Common myeloid progenitor, CD34-positive (primary cell): ENCODE measurements around the gene QSER1.
"Not testable (repeated sequence)": the region's sequence is repeated elsewhere in the genome, so short reads cannot be mapped to it uniquely, and the experiment has no call there.

Source experiments
- CTCF ChIA-PET: fragments of 350-600 bp; sonication (Branson Sonifier 250); formaldehyde crosslinking; loops from one replicate; lab custom pipeline; 2021; ENCODE audit warnings: antibody characterized with exemption; lab: Charles Lee
- POLR2A ChIA-PET: fragments of 350-600 bp; sonication (Branson Sonifier 250); formaldehyde crosslinking; loops from one replicate; lab custom pipeline; 2021; ENCODE audit warnings: antibody characterized with exemption; lab: Charles Lee
- DNase-seq, 3 donors: peaks; one replicate each; pipeline versions ENCODE4 v3.0.0 to v3.0.0-alpha.2; 2013
- H3K27ac ChIP-seq, 2 experiments: 1 replicate in 1 of 2; 2 replicates in 1 of 2; pipeline ENCODE4 v1.7.0; 2013; ENCODE audit warnings: inconsistent platforms in 2 of 2, low read length in 2 of 2, mild to moderate bottlenecking in 2 of 2, low read depth in 1 of 2, moderate library complexity in 1 of 2; ENCODE audit not compliant: severe bottlenecking in 2 of 2, insufficient read depth in 1 of 2, poor library complexity in 1 of 2
- H3K27me3 ChIP-seq, 5 experiments: replicated peaks in 2 of 5; 1 replicate in 3 of 5; 2 replicates in 2 of 5; pipeline versions ENCODE4 v1.6.1 to v1.7.0; 2013; ENCODE audit warnings: low read length in 4 of 5, mild to moderate bottlenecking in 2 of 5, moderate library complexity in 2 of 5, inconsistent platforms in 1 of 5; ENCODE audit not compliant: insufficient read depth in 5 of 5, control insufficient read depth in 4 of 5
- H3K36me3 ChIP-seq, 4 experiments: 1 replicate in 2 of 4; 2 replicates in 2 of 4; pipeline versions ENCODE4 v1.6.1 to v1.7.0; 2013; ENCODE audit warnings: low read length in 3 of 4, control low read depth in 1 of 4, mild to moderate bottlenecking in 1 of 4; ENCODE audit not compliant: control insufficient read depth in 4 of 4, insufficient read depth in 4 of 4
- H3K4me1 ChIP-seq, 4 experiments: 1 replicate in 3 of 4; 2 replicates in 1 of 4; pipeline versions ENCODE4 v1.6.1 to v1.7.1; 2013; ENCODE audit warnings: low read length in 3 of 4, mild to moderate bottlenecking in 3 of 4, control low read depth in 1 of 4, inconsistent platforms in 1 of 4, moderate library complexity in 1 of 4; ENCODE audit not compliant: control insufficient read depth in 4 of 4, insufficient read depth in 4 of 4; ENCODE audit errors: control extremely low read depth in 1 of 4
- H3K4me3 ChIP-seq, 7 experiments: 1 replicate in 4 of 7; 2 replicates in 3 of 7; pipeline versions ENCODE4 v1.5.1 to v1.7.0; 2013; ENCODE audit warnings: mild to moderate bottlenecking in 7 of 7, low read length in 6 of 7, moderate library complexity in 6 of 7, inconsistent platforms in 2 of 7, low read depth in 2 of 7, control low read depth in 1 of 7; ENCODE audit not compliant: insufficient read depth in 4 of 7, control insufficient read depth in 1 of 7; ENCODE audit errors: extremely low read depth in 1 of 7
- H3K9me3 ChIP-seq, 5 experiments: 1 replicate in 4 of 5; 2 replicates in 1 of 5; pipeline versions ENCODE4 v1.6.1 to v1.7.1; 2013; ENCODE audit warnings: low read length in 4 of 5, mild to moderate bottlenecking in 2 of 5, inconsistent platforms in 1 of 5, low read depth in 1 of 5, moderate library complexity in 1 of 5; ENCODE audit not compliant: control insufficient read depth in 4 of 5, insufficient read depth in 2 of 5; ENCODE audit errors: control extremely low read depth in 1 of 5
- WGBS: methylation state at CpG from one replicate; pipeline ENCODE4 v1.1.5; 2013; ENCODE audit not compliant: insufficient coverage; 5-methylcytosine and 5-hydroxymethylcytosine counted together

QSER1 gene

DNA sequence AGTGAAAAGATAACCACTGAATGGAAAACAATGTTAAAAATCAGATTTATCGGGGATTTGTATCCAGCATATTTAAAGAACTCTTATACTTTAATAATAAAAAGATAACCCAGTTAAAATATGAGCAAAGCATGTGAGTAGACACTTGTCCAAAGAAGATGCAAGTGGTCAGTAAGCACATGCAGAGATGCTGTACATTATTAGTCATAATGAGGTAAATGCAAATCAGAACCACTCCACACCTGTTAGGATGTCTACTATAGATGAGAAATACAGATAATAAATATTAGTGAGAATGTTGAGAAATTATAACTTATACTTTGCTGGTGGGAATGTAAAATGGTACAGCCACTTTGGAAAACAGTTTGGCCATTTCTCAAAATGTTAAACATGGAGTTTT, 28.0 kb downstream of the QSER1 start:
- no peak overlapping the region for H3K27ac ChIP-seq
- H3K4me1 ChIP-seq, result no peaks in the 10 kb centered on the region
- H3K4me3 ChIP-seq, result no peak overlapping the region
- H3K9me3 ChIP-seq, result no peaks in the 10 kb centered on the region
- ChIA-PET CTCF (no interaction called here), POLR2A (no interaction called here)
- WGBS, result no CpG with 5 or more reads among the region's 1 CpG
- peaks cover 0 to 3% (median 0%) of the 10 kb centered on the region in 4 experiments for H3K36me3 ChIP-seq
- H3K27me3 ChIP-seq, result no peaks in the 10 kb centered on the region
- no peak for DNase-seq

DNA sequence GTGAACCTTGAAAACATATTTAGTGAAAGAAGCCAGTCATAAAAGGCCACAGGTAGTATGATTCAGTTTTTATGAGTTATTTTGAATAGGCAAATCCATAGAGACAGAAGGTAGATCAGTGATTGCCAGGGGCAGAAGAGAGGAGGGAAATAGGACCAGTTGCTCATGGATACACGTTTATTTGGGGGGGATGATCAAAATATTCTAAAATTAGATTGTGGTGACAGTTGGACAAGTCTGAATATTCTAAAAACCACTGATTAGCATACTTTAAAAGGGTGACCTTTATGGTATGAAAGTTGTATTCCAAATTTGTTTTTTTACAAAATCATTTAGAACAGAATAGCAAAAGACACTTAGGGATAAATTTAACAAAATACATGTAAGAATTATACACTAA, 28.6 kb downstream of the QSER1 start:
- H3K9me3 ChIP-seq, result no peaks in the 10 kb centered on the region
- POLR2A ChIA-PET, result no interaction called here
- DNase-seq, result no peak
- WGBS, result 100% methylated on average over 1 of the region's 1 CpG
- H3K36me3 ChIP-seq, result peaks cover 0 to 2% (median 0%) of the 10 kb centered on the region in 4 experiments
- H3K4me3 ChIP-seq, result no peak overlapping the region
- H3K27ac ChIP-seq, result no peak overlapping the region
- CTCF ChIA-PET, result no interaction called here
- H3K4me1 ChIP-seq, result no peaks in the 10 kb centered on the region
- H3K27me3 ChIP-seq, result no peaks in the 10 kb centered on the region

DNA sequence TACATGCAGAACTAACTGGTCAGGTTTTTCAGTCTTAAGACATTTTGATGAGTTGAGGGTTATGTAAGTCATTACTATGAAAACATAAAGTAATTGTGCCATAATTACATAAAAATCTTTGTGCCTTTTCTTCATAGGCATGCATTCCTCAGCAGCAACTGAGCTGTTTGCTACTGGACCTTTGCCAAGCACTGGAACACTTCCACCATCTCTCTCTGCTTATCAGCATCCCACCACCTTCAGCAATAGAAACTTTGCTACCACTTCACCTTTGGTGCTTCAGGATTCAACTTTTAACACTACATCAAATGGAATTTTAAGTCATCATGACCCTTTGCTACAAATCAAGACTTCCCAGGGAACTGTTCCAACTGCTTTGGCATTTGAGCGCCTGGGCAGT, 39.0 kb downstream of the QSER1 start:
- DNase-seq, result no peak
- Histone ChIP-seq H3K9me3 (no peaks in the 10 kb centered on the region), H3K36me3 (peaks cover 23 to 48% (median 34%) of the 10 kb centered on the region in 4 experiments), H3K4me1 (no peaks in the 10 kb centered on the region), H3K27me3 (no peaks in the 10 kb centered on the region), H3K27ac (no peak overlapping the region), H3K4me3 (no peak overlapping the region)
- 100% methylated on average over 1 of the region's 1 CpG for WGBS
- ChIA-PET POLR2A (no interaction called here), CTCF (interaction anchor here (1.1 to 1.2 kb wide), 2 partner anchors 30 to 48 kb away, joined by 3 read pairs; no protein-coding TSS in a partner anchor)

DNA sequence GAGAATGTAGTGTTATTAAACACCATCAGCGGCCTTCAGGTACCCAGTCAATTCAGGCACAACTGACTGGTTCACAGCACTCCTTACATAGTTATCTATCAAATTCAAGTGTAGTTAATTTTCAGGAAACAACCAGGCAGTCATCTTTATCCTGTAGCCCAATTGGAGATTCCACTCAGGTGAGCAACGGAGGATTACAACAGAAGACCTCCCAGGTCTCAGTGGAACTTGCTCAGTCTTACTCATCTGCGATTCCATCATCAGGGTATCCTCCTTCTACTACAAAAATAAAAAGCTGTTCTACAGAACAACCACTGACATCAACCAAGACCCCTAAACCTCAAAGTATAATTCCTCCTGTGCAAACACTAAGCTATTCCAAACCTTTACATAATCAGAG, 39.6 kb downstream of the QSER1 start:
- H3K27ac ChIP-seq, result no peak overlapping the region
- H3K27me3 ChIP-seq, result no peaks in the 10 kb centered on the region
- no peak overlapping the region for H3K4me3 ChIP-seq
- H3K9me3 ChIP-seq, result no peaks in the 10 kb centered on the region
- DNase-seq, result no peak
- CTCF ChIA-PET, result interaction anchor here (1.1 kb wide), 1 partner anchor 29 kb away, joined by 3 read pairs; no protein-coding TSS in a partner anchor
- POLR2A ChIA-PET, result no interaction called here
- H3K36me3 ChIP-seq, result peaks cover 23 to 50% (median 35%) of the 10 kb centered on the region in 4 experiments
- WGBS, result 95% methylated on average over 3 of the region's 3 CpGs
- no peaks in the 10 kb centered on the region for H3K4me1 ChIP-seq

DNA sequence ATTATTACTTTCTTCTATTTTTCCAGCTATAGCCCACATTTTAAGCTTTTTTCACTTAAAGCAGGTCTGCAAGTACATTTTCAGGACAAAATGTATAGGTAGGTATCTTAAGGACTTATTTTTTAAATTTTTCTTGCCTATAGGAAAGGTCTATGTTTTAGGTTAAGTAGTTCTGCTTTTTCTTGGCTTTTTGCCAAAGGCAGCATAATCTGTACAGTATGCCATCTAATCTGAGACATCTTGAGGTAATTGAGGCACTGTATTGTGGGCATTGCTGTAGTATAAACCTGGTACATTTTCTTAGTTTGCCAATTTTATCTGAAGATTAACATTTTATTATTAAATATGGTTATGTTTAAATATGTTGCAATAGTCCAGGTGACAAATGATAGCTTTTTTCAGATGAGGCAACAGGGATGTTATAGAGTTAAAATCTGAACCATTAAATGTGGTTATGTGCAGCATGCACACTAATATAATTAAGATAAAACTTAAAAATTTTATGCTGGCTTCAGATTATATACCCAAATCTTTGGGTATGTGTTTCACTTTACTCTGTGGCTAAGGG, 42.9 kb downstream of the QSER1 start:
- ChIA-PET POLR2A (interaction anchor here (0.6 kb wide), 1 partner anchor 114 kb away, joined by 3 read pairs; no protein-coding TSS in a partner anchor), CTCF (interaction anchor here (1.1 kb wide), 2 partner anchors 9 to 24 kb away, joined by 4 to 5 read pairs; no protein-coding TSS in a partner anchor)
- Histone ChIP-seq H3K9me3 (no peaks in the 10 kb centered on the region), H3K36me3 (peaks cover 21 to 59% (median 36%) of the 10 kb centered on the region in 4 experiments), H3K4me3 (no peak overlapping the region), H3K4me1 (no peaks in the 10 kb centered on the region), H3K27me3 (no peaks in the 10 kb centered on the region), H3K27ac (no peak overlapping the region)
- peak; percentile 9 to 74 (median 71) for DNase-seq

DNA sequence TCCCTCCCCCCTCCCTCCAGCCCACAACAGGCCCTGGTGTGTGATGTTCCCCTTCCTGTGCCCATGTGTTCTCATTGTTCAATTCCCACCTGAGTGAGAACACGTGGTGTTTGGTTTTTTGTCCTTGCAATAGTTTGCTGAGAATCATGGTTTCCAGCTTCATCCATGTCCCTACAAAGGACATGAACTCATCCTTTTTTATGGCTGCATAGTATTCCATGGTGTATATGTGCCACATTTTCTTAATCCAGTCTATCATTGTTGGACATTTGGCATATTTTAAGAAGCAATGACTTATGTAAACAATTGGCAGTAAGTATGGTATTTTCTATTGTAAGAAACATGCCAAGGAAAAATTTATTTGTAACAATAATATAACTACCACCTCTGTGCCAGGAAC, 43.6 kb downstream of the QSER1 start:
- H3K36me3 ChIP-seq, result peaks cover 19 to 59% (median 36%) of the 10 kb centered on the region in 4 experiments
- POLR2A ChIA-PET, result interaction anchor here (0.6 kb wide), 1 partner anchor 114 kb away, joined by 3 read pairs; no protein-coding TSS in a partner anchor
- H3K9me3 ChIP-seq, result not testable (repeated sequence)

DNA sequence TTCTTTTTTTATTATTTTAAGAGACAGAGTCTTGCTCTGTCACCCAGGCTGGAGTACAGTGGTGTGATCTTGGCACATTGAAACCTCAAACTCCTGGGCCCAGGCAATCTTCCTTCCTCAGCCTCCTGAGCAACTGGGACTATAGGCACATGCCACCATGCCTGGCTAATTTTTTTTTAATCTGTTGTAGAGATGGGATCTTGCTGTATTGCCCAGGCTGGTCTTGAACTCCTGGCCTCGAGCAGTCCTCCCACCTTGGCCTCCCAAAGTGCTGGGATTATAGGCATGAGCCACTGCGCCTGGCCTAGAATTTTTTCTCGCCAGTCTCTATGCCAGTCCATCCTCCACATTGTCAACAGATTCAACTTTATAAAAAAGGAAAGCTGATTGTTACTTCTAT, 44.7 kb downstream of the QSER1 start:
- H3K27me3 ChIP-seq, H3K9me3 ChIP-seq, DNase-seq, H3K27ac ChIP-seq, H3K4me1 ChIP-seq, CTCF ChIA-PET, H3K4me3 ChIP-seq: not testable (repeated sequence)
- H3K36me3 ChIP-seq, result peaks cover 8 to 48% (median 28%) of the 10 kb centered on the region in 4 experiments
- POLR2A ChIA-PET, result interaction anchor here (0.6 kb wide), 1 partner anchor 115 kb away, joined by 5 read pairs; no protein-coding TSS in a partner anchor
- WGBS, result 100% methylated on average over 2 of the region's 3 CpGs

More for the DNA sequence above, 43.6 kb downstream of the QSER1 start:
- not testable (repeated sequence) for H3K27ac ChIP-seq, H3K4me1 ChIP-seq, DNase-seq, H3K27me3 ChIP-seq, H3K4me3 ChIP-seq
- no CpG with 5 or more reads among the region's 1 CpG for WGBS
- CTCF ChIA-PET, result interaction anchor here (1.1 kb wide), 2 partner anchors 8 to 23 kb away, joined by 4 to 5 read pairs; no protein-coding TSS in a partner anchor
